Loucy (cell line): ENCODE measurements around the gene SOWAHA.
A peak's percentile ranks its signal among the peaks of the same experiment; 100 is the strongest.

Experiments
- H2AFZ ChIP-seq: fragments of 200-600 bp; sonication (generic); 2 replicates; pipeline ENCODE4 v1.6.0; 2016; ENCODE audit warnings: antibody characterized with exemption, mild to moderate bottlenecking, low read length, moderate library complexity
- H3F3A ChIP-seq: fragments of 200-600 bp; 2 replicates; pipeline ENCODE4 v1.6.0; 2016; ENCODE audit warnings: antibody characterized with exemption, low read depth, mild to moderate bottlenecking
- H3K27me3 ChIP-seq: fragments of 200-600 bp; sonication (generic); 2 replicates; pipeline ENCODE4 v1.6.1; 2014; ENCODE audit warnings: low read length, mild to moderate bottlenecking; ENCODE audit not compliant: insufficient read depth, poor library complexity, severe bottlenecking
- H3K36me3 ChIP-seq: fragments of 200-600 bp; sonication (generic); 2 replicates; pipeline ENCODE4 v1.6.1; 2016; ENCODE audit warnings: low read length; ENCODE audit not compliant: insufficient read depth
- H3K4me1 ChIP-seq: fragments of 200-600 bp; sonication (generic); 2 replicates; pipeline ENCODE4 v1.5.1; 2014; ENCODE audit warnings: low read length, mild to moderate bottlenecking; ENCODE audit not compliant: insufficient read depth, poor library complexity, severe bottlenecking
- H3K4me2 ChIP-seq: fragments of 200-600 bp; sonication (generic); 2 replicates; pipeline ENCODE4 v1.6.0; 2014; ENCODE audit warnings: antibody characterized with exemption, low read length, low read depth, mild to moderate bottlenecking; ENCODE audit not compliant: poor library complexity, severe bottlenecking
- H3K4me3 ChIP-seq: fragments of 200-600 bp; sonication (generic); 2 replicates; pipeline ENCODE4 v1.5.1; 2014; ENCODE audit warnings: low read length, mild to moderate bottlenecking, mixed read lengths; ENCODE audit not compliant: poor library complexity, severe bottlenecking
- H3K79me2 ChIP-seq: fragments of 200-600 bp; sonication (generic); 2 replicates; pipeline ENCODE4 v1.6.1; 2014; ENCODE audit warnings: low read length; ENCODE audit not compliant: insufficient read depth
- H3K9ac ChIP-seq: fragments of 200-600 bp; sonication (generic); 2 replicates; pipeline ENCODE4 v1.6.0; 2014; ENCODE audit warnings: mild to moderate bottlenecking, low read depth, low read length, moderate library complexity; ENCODE audit not compliant: poor library complexity, severe bottlenecking
- H3K9me2 ChIP-seq: fragments of 200-600 bp; sonication (generic); replicated peaks from 2 replicates; pipeline ENCODE4 v1.6.1; 2016; ENCODE audit warnings: low read depth, low read length, mixed read lengths
- H3K9me3 ChIP-seq: fragments of 200-600 bp; sonication (generic); 2 replicates; pipeline ENCODE4 v1.6.1; 2014; ENCODE audit warnings: mild to moderate bottlenecking, antibody characterized with exemption, low read length, low read depth; ENCODE audit not compliant: insufficient read depth
- H4K20me1 ChIP-seq: fragments of 200-600 bp; sonication (generic); 2 replicates; pipeline ENCODE4 v1.6.0; 2014; ENCODE audit warnings: antibody characterized with exemption, low read length, mild to moderate bottlenecking; ENCODE audit not compliant: insufficient read depth, poor library complexity, severe bottlenecking
- CTCF ChIP-seq: fragments of 200-600 bp; sonication (generic); conservative IDR thresholded peaks from 2 replicates; pipeline ENCODE4 v1.5.1; 2014; ENCODE audit warnings: mild to moderate bottlenecking, antibody characterized with exemption, low read length
- EZH2phosphoT487 ChIP-seq: fragments of 200-600 bp; IDR thresholded peaks from 2 replicates; pipeline ENCODE4 v1.6.1; 2018; ENCODE audit warnings: antibody characterized with exemption, mild to moderate bottlenecking, moderate library complexity, borderline replicate concordance

Gene SOWAHA

GRCh38 chr5:132773601-132774355 is 39.3 kb upstream of the SOWAHA start:
- Histone ChIP-seq H3K36me3 (no peaks in the 10 kb centered on the region), H2AFZ (no peak overlapping the region), H3K9me2 (no peaks in the 10 kb centered on the region), H3K4me1 (no peaks in the 10 kb centered on the region), H3F3A (no peaks in the 10 kb centered on the region), H4K20me1 (no peaks in the 10 kb centered on the region), H3K4me3 (no peak overlapping the region), H3K79me2 (no peaks in the 10 kb centered on the region), H3K9me3 (no peaks in the 10 kb centered on the region), H3K4me2 (no peak overlapping the region), H3K9ac (no peak overlapping the region), H3K27me3 (no peaks in the 10 kb centered on the region)
- TF ChIP-seq EZH2phosphoT487, result no peak
- TF ChIP-seq CTCF, result no peak

- Histone ChIP-seq H3K9me3 (no peaks in the 10 kb centered on the region), H3F3A (no peaks in the 10 kb centered on the region), H4K20me1 (no peaks in the 10 kb centered on the region), H3K27me3 (no peaks in the 10 kb centered on the region), H3K79me2 (no peaks in the 10 kb centered on the region), H3K9ac (no peak overlapping the region), H2AFZ (no peak overlapping the region), H3K4me2 (no peak overlapping the region), H3K4me1 (no peaks in the 10 kb centered on the region), H3K4me3 (no peak overlapping the region), H3K36me3 (no peaks in the 10 kb centered on the region), H3K9me2 (no peaks in the 10 kb centered on the region)
- TF ChIP-seq EZH2phosphoT487 (no peak), CTCF (no peak)
Observed at GRCh38 chr5:132774406-132774805, 38.7 kb upstream of the SOWAHA start.

- no peaks in the 10 kb centered on the region for H4K20me1 ChIP-seq
- H3K4me2 ChIP-seq, result peak overlapping the region; percentile 48
- no peak overlapping the region for H2AFZ ChIP-seq
- peaks cover 2% of the 10 kb centered on the region for H3K4me1 ChIP-seq
- no peak overlapping the region for H3K9ac ChIP-seq
- no peaks in the 10 kb centered on the region for H3K79me2 ChIP-seq
- H3K27me3 ChIP-seq, result no peaks in the 10 kb centered on the region
- H3K9me2 ChIP-seq, result no peaks in the 10 kb centered on the region
- no peaks in the 10 kb centered on the region for H3F3A ChIP-seq
- H3K4me3 ChIP-seq, result no peak overlapping the region
- no peaks in the 10 kb centered on the region for H3K9me3 ChIP-seq
- H3K36me3 ChIP-seq, result no peaks in the 10 kb centered on the region
- no peak for TF ChIP-seq CTCF
- TF ChIP-seq EZH2phosphoT487, result no peak
Observed at GRCh38 chr5:132774896-132775295, 38.2 kb upstream of the SOWAHA start.
